ENCODE results near the gene AKAP13. TPM values are rescaled to one million over a fixed set of nuclear protein-coding genes. Genes with fewer than 3 reads are reported as not detected.
A peak's percentile ranks its signal among the peaks of the same experiment; 100 is the strongest.

The AKAP13 gene
- polyA plus RNA-seq, 3 donors = 47.9 to 99.7 (median 92.6) TPM

DNA sequence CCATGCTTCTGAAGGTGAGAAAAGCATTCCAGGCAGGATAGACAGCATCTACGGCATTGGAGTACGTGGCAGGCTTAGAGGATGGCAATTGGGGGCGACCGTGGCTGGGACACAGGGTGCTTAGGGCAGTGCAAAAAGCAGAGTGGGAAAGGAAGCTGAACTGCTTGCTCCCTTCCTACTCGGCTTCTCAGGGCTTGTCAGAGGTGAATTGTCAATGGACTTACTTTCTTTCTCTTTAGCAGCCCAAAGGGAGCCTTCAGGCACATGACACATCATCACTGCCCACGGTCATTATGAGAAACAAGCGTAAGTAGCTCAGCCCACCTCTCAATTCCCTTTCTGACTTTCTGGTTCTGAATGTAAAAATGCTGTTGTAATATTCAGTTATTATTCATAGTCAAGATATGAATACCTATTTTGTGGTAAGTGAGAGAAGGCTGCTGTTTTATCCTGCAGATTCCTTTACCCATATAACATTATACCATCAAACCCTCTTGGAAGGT, 330.0 kb downstream of the AKAP13 start:
- Histone ChIP-seq H3K79me2 (ENCODE audit: insufficient read depth, low read length) (peaks cover 39% of the 10 kb centered on the region), H3K27ac (ENCODE audit: low read depth in 1 of 2, low read length in 2 of 2) (peak overlapping the region in 1 of 2 donors; percentile 66), H3K36me3 (replicated peaks in 1 of 2; ENCODE audit: control insufficient read depth in 1 of 2, insufficient read depth in 2 of 2, low read length in 2 of 2) (peaks cover 85 to 98% of the 10 kb centered on the region in 2 donors), H2AFZ (ENCODE audit: insufficient read depth, low read depth, low read length, poor library complexity, severe bottlenecking) (no peak overlapping the region), H3K4me2 (replicated peaks; ENCODE audit: extremely low read depth, low read length, poor library complexity, severe bottlenecking) (no peak overlapping the region), H3K9me3 (replicated peaks in 1 of 2; ENCODE audit: control insufficient read depth in 1 of 2, insufficient read depth in 1 of 2, low read length in 2 of 2) (no peaks in the 10 kb centered on the region), H3K4me1 (ENCODE audit: control insufficient read depth in 1 of 2, insufficient read depth in 2 of 2, low read length in 2 of 2) (peaks cover 18 to 19% of the 10 kb centered on the region in 2 donors), H4K20me1 (ENCODE audit: insufficient read depth, low read length) (peaks cover 99% of the 10 kb centered on the region), H3K9ac (ENCODE audit: insufficient read depth, low read length, poor library complexity, severe bottlenecking) (no peak overlapping the region), H3K4me3 (replicated peaks in 1 of 3; ENCODE audit: low read depth in 2 of 3, low read length in 3 of 3) (no peak overlapping the region), H3K27me3 (ENCODE audit: control insufficient read depth in 2 of 2, insufficient read depth in 2 of 2, low read length in 2 of 2) (no peaks in the 10 kb centered on the region)
- Mint-ChIP-seq H3K4me1 (peaks cover 24% of the 10 kb centered on the region), H3K9me3 (no peaks in the 10 kb centered on the region), H3K36me3 (peaks cover 75 to 95% of the 10 kb centered on the region in 2 donors), H3K4me3 (no peak overlapping the region), H3K27me3 (ENCODE audit: low read depth in 3 of 3) (no peaks in the 10 kb centered on the region), H3K27ac (peak overlapping the region in 4 of 7 donors; percentile 35 to 88 (median 64))
- WGBS (ENCODE audit: insufficient coverage) = no CpG with 5 or more reads among the region's 7 CpGs
- intact Hi-C loops (cut with micrococcal nuclease) = no loop called here
- DNase-seq = no peak
- TF ChIP-seq, protein P1, sequence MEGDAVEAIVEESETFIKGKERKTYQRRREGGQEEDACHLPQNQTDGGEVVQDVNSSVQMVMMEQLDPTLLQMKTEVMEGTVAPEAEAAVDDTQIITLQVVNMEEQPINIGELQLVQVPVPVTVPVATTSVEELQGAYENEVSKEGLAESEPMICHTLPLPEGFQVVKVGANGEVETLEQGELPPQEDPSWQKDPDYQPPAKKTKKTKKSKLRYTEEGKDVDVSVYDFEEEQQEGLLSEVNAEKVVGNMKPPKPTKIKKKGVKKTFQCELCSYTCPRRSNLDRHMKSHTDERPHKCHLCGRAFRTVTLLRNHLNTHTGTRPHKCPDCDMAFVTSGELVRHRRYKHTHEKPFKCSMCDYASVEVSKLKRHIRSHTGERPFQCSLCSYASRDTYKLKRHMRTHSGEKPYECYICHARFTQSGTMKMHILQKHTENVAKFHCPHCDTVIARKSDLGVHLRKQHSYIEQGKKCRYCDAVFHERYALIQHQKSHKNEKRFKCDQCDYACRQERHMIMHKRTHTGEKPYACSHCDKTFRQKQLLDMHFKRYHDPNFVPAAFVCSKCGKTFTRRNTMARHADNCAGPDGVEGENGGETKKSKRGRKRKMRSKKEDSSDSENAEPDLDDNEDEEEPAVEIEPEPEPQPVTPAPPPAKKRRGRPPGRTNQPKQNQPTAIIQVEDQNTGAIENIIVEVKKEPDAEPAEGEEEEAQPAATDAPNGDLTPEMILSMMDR (IDR thresholded peaks at IDR 0.05) = no peak

DNA sequence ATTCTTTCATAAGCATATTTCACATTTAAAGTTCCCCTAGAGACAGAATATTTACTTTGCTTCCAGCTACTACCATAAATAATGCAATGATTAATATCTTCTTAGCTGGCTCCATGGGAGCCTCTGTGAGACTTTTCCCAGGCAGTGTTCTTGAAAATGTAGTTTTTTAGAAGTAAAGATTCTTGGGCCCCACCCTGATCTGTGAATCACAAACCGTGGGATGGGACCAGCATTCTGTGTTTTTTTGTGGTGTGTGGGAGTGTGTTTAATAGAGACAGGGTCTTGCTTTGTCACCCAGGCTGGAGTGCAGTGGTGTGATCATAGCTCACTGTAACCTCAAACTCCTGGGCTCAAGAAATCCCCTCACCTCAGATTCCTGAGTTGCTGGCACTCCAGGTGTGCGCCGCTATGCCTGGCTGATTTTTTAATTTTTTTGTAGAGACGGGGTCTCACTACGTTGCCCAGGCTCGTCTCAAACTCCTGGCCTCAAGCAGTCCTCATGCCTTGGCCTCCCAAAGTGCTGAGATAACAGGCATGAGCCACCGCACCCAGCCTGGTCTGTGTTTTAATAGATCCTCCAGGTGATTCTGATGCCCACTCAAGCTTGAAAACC, 331.3 kb downstream of the AKAP13 start:
- Mint-ChIP-seq H3K4me3 (no peak overlapping the region), H3K9me3 (no peaks in the 10 kb centered on the region), H3K4me1 (peaks cover 13% of the 10 kb centered on the region), H3K36me3 (peaks cover 76 to 97% of the 10 kb centered on the region in 2 donors), H3K27me3 (ENCODE audit: low read depth in 3 of 3) (no peaks in the 10 kb centered on the region), H3K27ac (peak overlapping the region in 2 of 7 donors; percentile 30 to 46)
- TF ChIP-seq, protein P1 (IDR thresholded peaks at IDR 0.05) = no peak
- H3K4me3 ChIP-seq (replicated peaks in 1 of 3; ENCODE audit: low read depth in 2 of 3, low read length in 3 of 3) = no peak overlapping the region
- H3K9me3 ChIP-seq (replicated peaks in 1 of 2; ENCODE audit: control insufficient read depth in 1 of 2, insufficient read depth in 1 of 2, low read length in 2 of 2) = no peaks in the 10 kb centered on the region
- DNase-seq = no peak
- H3K4me2 ChIP-seq (replicated peaks; ENCODE audit: extremely low read depth, low read length, poor library complexity, severe bottlenecking) = no peak overlapping the region
- peaks cover 27% of the 10 kb centered on the region for H3K79me2 ChIP-seq (ENCODE audit: insufficient read depth, low read length)
- H3K4me1 ChIP-seq (ENCODE audit: control insufficient read depth in 1 of 2, insufficient read depth in 2 of 2, low read length in 2 of 2) = peaks cover 8 to 9% of the 10 kb centered on the region in 2 donors
- no peak overlapping the region for H3K9ac ChIP-seq (ENCODE audit: insufficient read depth, low read length, poor library complexity, severe bottlenecking)
- H3K27ac ChIP-seq (ENCODE audit: low read depth in 1 of 2, low read length in 2 of 2) = no peak overlapping the region
- no peak overlapping the region for H2AFZ ChIP-seq (ENCODE audit: insufficient read depth, low read depth, low read length, poor library complexity, severe bottlenecking)
- H3K27me3 ChIP-seq (ENCODE audit: control insufficient read depth in 2 of 2, insufficient read depth in 2 of 2, low read length in 2 of 2) = no peaks in the 10 kb centered on the region
- WGBS (ENCODE audit: insufficient coverage) = 97% methylated on average over 5 of the region's 7 CpGs
- peaks cover 99% of the 10 kb centered on the region for H4K20me1 ChIP-seq (ENCODE audit: insufficient read depth, low read length)
- peaks cover 86 to 99% of the 10 kb centered on the region in 2 donors for H3K36me3 ChIP-seq (replicated peaks in 1 of 2; ENCODE audit: control insufficient read depth in 1 of 2, insufficient read depth in 2 of 2, low read length in 2 of 2)
- intact Hi-C loops (cut with micrococcal nuclease) = no loop called here
